ENCODE measurements around the gene NDNF. TPM values are rescaled to one million over a fixed set of nuclear protein-coding genes. Genes with fewer than 3 reads are reported as not detected.

The NDNF gene
- total RNA-seq, 1 donor from 2014 or later = 0.34 TPM

- no peak overlapping the region for H3K4me3 ChIP-seq (ENCODE audit: insufficient read depth, low read depth, low read length)
- no peaks in the 10 kb centered on the region for H3K27me3 ChIP-seq (ENCODE audit: insufficient read depth, low read length)
- H3K36me3 ChIP-seq (ENCODE audit: insufficient read depth, low read length) = no peaks in the 10 kb centered on the region
- no peak overlapping the region for H3K9ac ChIP-seq (ENCODE audit: low read length)
- H4K20me1 ChIP-seq (ENCODE audit: insufficient read depth, low read length) = no peaks in the 10 kb centered on the region
- Mint-ChIP-seq H3K4me3 (ENCODE audit: unreplicated experiment) (no peak overlapping the region), H3K36me3 (ENCODE audit: low read depth, unreplicated experiment) (no peaks in the 10 kb centered on the region), H3K27ac (ENCODE audit: unreplicated experiment) (no peak overlapping the region), H3K27me3 (ENCODE audit: low read depth, unreplicated experiment) (no peaks in the 10 kb centered on the region), H3K4me1 (ENCODE audit: low read depth, unreplicated experiment) (no peaks in the 10 kb centered on the region), H3K9me3 (ENCODE audit: unreplicated experiment) (no peaks in the 10 kb centered on the region)
- TF ChIP-seq CTCF (IDR thresholded peaks at IDR 0.05; ENCODE audit: insufficient read depth, low read depth, low read length) (no peak), EZH2 (IDR thresholded peaks at IDR 0.05; ENCODE audit: insufficient read depth, low read length) (no peak)
- no peaks in the 10 kb centered on the region for H3K4me1 ChIP-seq (ENCODE audit: insufficient read depth, low read length)
- H3K9me3 ChIP-seq (ENCODE audit: insufficient read depth, low read depth, low read length) = no peaks in the 10 kb centered on the region
- H3K27ac ChIP-seq (ENCODE audit: low read depth, low read length) = no peak overlapping the region
- H3K79me2 ChIP-seq (ENCODE audit: insufficient read depth, low read length) = no peaks in the 10 kb centered on the region
- H2AFZ ChIP-seq (ENCODE audit: low read depth, low read length) = no peak overlapping the region
- no peak for FAIRE-seq
- DNase-seq (ENCODE audit: low read depth) = peak; percentile 47
- H3K4me2 ChIP-seq (ENCODE audit: low read length) = no peak overlapping the region
Observed at GRCh38 chr4:121034017-121034416, 38.3 kb downstream of the NDNF start.

- H3K27me3 Mint-ChIP-seq (ENCODE audit: low read depth, unreplicated experiment) = no peaks in the 10 kb centered on the region
- Histone ChIP-seq H3K79me2 (ENCODE audit: insufficient read depth, low read length) (no peaks in the 10 kb centered on the region), H2AFZ (ENCODE audit: low read depth, low read length) (no peak overlapping the region), H3K9ac (ENCODE audit: low read length) (no peak overlapping the region), H3K36me3 (ENCODE audit: insufficient read depth, low read length) (no peaks in the 10 kb centered on the region), H3K4me3 (ENCODE audit: insufficient read depth, low read depth, low read length) (no peak overlapping the region), H3K9me3 (ENCODE audit: insufficient read depth, low read depth, low read length) (no peaks in the 10 kb centered on the region), H3K4me1 (ENCODE audit: insufficient read depth, low read length) (no peaks in the 10 kb centered on the region), H4K20me1 (ENCODE audit: insufficient read depth, low read length) (no peaks in the 10 kb centered on the region), H3K4me2 (ENCODE audit: low read length) (no peak overlapping the region), H3K27ac (ENCODE audit: low read depth, low read length) (no peak overlapping the region), H3K27me3 (ENCODE audit: insufficient read depth, low read length) (no peaks in the 10 kb centered on the region)
- H3K36me3 Mint-ChIP-seq (ENCODE audit: low read depth, unreplicated experiment) = no peaks in the 10 kb centered on the region
- H3K9me3 Mint-ChIP-seq (ENCODE audit: unreplicated experiment) = no peaks in the 10 kb centered on the region
- no peak for TF ChIP-seq CTCF (IDR thresholded peaks at IDR 0.05; ENCODE audit: insufficient read depth, low read depth, low read length)
- no peak for TF ChIP-seq EZH2 (IDR thresholded peaks at IDR 0.05; ENCODE audit: insufficient read depth, low read length)
- no peak for DNase-seq (ENCODE audit: low read depth)
- no peak for FAIRE-seq
- no peaks in the 10 kb centered on the region for H3K4me1 Mint-ChIP-seq (ENCODE audit: low read depth, unreplicated experiment)
- no peak overlapping the region for H3K4me3 Mint-ChIP-seq (ENCODE audit: unreplicated experiment)
- no peak overlapping the region for H3K27ac Mint-ChIP-seq (ENCODE audit: unreplicated experiment)
Observed at GRCh38 chr4:121030711-121031110, 41.6 kb downstream of the NDNF start.

- H2AFZ ChIP-seq (ENCODE audit: low read depth, low read length) = no peak overlapping the region
- H3K27ac Mint-ChIP-seq (ENCODE audit: unreplicated experiment) = no peak overlapping the region
- H3K36me3 Mint-ChIP-seq (ENCODE audit: low read depth, unreplicated experiment) = no peaks in the 10 kb centered on the region
- FAIRE-seq (no peak), DNase-seq (ENCODE audit: low read depth) (peak; percentile 4)
- no peaks in the 10 kb centered on the region for H3K36me3 ChIP-seq (ENCODE audit: insufficient read depth, low read length)
- H3K79me2 ChIP-seq (ENCODE audit: insufficient read depth, low read length) = no peaks in the 10 kb centered on the region
- H3K4me3 Mint-ChIP-seq (ENCODE audit: unreplicated experiment) = no peak overlapping the region
- H3K4me2 ChIP-seq (ENCODE audit: low read length) = no peak overlapping the region
- H3K9ac ChIP-seq (ENCODE audit: low read length) = no peak overlapping the region
- H3K4me1 Mint-ChIP-seq (ENCODE audit: low read depth, unreplicated experiment) = no peaks in the 10 kb centered on the region
- no peaks in the 10 kb centered on the region for H3K4me1 ChIP-seq (ENCODE audit: insufficient read depth, low read length)
- H3K27ac ChIP-seq (ENCODE audit: low read depth, low read length) = no peak overlapping the region
- TF ChIP-seq CTCF (IDR thresholded peaks at IDR 0.05; ENCODE audit: insufficient read depth, low read depth, low read length) (no peak), EZH2 (IDR thresholded peaks at IDR 0.05; ENCODE audit: insufficient read depth, low read length) (no peak)
- H3K27me3 Mint-ChIP-seq (ENCODE audit: low read depth, unreplicated experiment) = no peaks in the 10 kb centered on the region
- no peaks in the 10 kb centered on the region for H3K9me3 Mint-ChIP-seq (ENCODE audit: unreplicated experiment)
- H3K9me3 ChIP-seq (ENCODE audit: insufficient read depth, low read depth, low read length) = no peaks in the 10 kb centered on the region
- H3K27me3 ChIP-seq (ENCODE audit: insufficient read depth, low read length) = no peaks in the 10 kb centered on the region
- no peaks in the 10 kb centered on the region for H4K20me1 ChIP-seq (ENCODE audit: insufficient read depth, low read length)
- no peak overlapping the region for H3K4me3 ChIP-seq (ENCODE audit: insufficient read depth, low read depth, low read length)
Observed at GRCh38 chr4:121030131-121030530, 42.2 kb downstream of the NDNF start.
